Measurements from ENCODE around the gene SLC39A8. TPM values are rescaled to one million over a fixed set of nuclear protein-coding genes. Genes with fewer than 3 reads are reported as not detected.
A peak's percentile ranks its signal among the peaks of the same experiment; 100 is the strongest.
"Not testable (repeated sequence)": the region's sequence is repeated elsewhere in the genome, so short reads cannot be mapped to it uniquely, and the experiment has no call there.

The SLC39A8 gene
- total RNA-seq, 1 donor from 2014 or later = 80.4 TPM

- Mint-ChIP-seq H3K27ac (no peak overlapping the region), H3K4me1 (peaks cover 18% of the 10 kb centered on the region), H3K36me3 (ENCODE audit: low read depth) (peaks cover 53% of the 10 kb centered on the region), H3K27me3 (no peaks in the 10 kb centered on the region), H3K4me3 (no peak overlapping the region), H3K9me3 (no peaks in the 10 kb centered on the region)
- intact Hi-C loops (cut with micrococcal nuclease) = loop anchor here (5.0 kb wide), 1 partner anchor 37 kb away; no protein-coding TSS in a partner anchor
- no peak for DNase-seq
These were observed 39.6 kb downstream of the SLC39A8 start for GRCh38 chr4:102305666-102306065.

GRCh38 chr4:102302762-102303161 is 42.5 kb downstream of the SLC39A8 start:
- H3K27me3 Mint-ChIP-seq = no peaks in the 10 kb centered on the region
- peaks cover 43% of the 10 kb centered on the region for H3K36me3 Mint-ChIP-seq (ENCODE audit: low read depth)
- peaks cover 3% of the 10 kb centered on the region for H3K4me1 Mint-ChIP-seq
- intact Hi-C loops (cut with micrococcal nuclease) = no loop called here
- no peak overlapping the region for H3K4me3 Mint-ChIP-seq
- no peak for DNase-seq
- H3K27ac Mint-ChIP-seq = peak overlapping the region; percentile 12
- no peaks in the 10 kb centered on the region for H3K9me3 Mint-ChIP-seq

GRCh38 chr4:102301167-102301566 is 44.1 kb downstream of the SLC39A8 start:
- DNase-seq = no peak
- Mint-ChIP-seq H3K27ac (no peak overlapping the region), H3K4me1 (peaks cover 4% of the 10 kb centered on the region), H3K4me3 (no peak overlapping the region), H3K27me3 (no peaks in the 10 kb centered on the region), H3K9me3 (no peaks in the 10 kb centered on the region), H3K36me3 (ENCODE audit: low read depth) (peaks cover 51% of the 10 kb centered on the region)
- intact Hi-C loops (cut with micrococcal nuclease) = no loop called here

- Mint-ChIP-seq H3K9me3 (no peaks in the 10 kb centered on the region), H3K27me3 (no peaks in the 10 kb centered on the region), H3K4me3 (no peak overlapping the region), H3K4me1 (peaks cover 4% of the 10 kb centered on the region), H3K27ac (no peak overlapping the region), H3K36me3 (ENCODE audit: low read depth) (peaks cover 44% of the 10 kb centered on the region)
- intact Hi-C loops (cut with micrococcal nuclease) = loop anchor here (5.0 kb wide), 1 partner anchor 37 kb away; no protein-coding TSS in a partner anchor
- DNase-seq = peak; percentile 69
These were observed 45.8 kb downstream of the SLC39A8 start for GRCh38 chr4:102299354-102300107.

- H3K36me3 Mint-ChIP-seq (ENCODE audit: low read depth) = peaks cover 42% of the 10 kb centered on the region
- H3K4me3 Mint-ChIP-seq = no peak overlapping the region
- H3K27ac Mint-ChIP-seq = no peak overlapping the region
- H3K27me3 Mint-ChIP-seq = no peaks in the 10 kb centered on the region
- peaks cover 4% of the 10 kb centered on the region for H3K4me1 Mint-ChIP-seq
- DNase-seq = no peak
- no peaks in the 10 kb centered on the region for H3K9me3 Mint-ChIP-seq
- intact Hi-C loops (cut with micrococcal nuclease) = loop anchor here (5.0 kb wide), 1 partner anchor 36 kb away; no protein-coding TSS in a partner anchor
These were observed 46.6 kb downstream of the SLC39A8 start for GRCh38 chr4:102298716-102299115.

- H3K27ac Mint-ChIP-seq = no peak overlapping the region
- no peaks in the 10 kb centered on the region for H3K9me3 Mint-ChIP-seq
- intact Hi-C loops (cut with micrococcal nuclease) = loop anchor here (5.0 kb wide), 1 partner anchor 33 kb away; no protein-coding TSS in a partner anchor
- peaks cover 56% of the 10 kb centered on the region for H3K36me3 Mint-ChIP-seq (ENCODE audit: low read depth)
- no peak overlapping the region for H3K4me3 Mint-ChIP-seq
- H3K4me1 Mint-ChIP-seq = peaks cover 4% of the 10 kb centered on the region
- H3K27me3 Mint-ChIP-seq = no peaks in the 10 kb centered on the region
- no peak for DNase-seq
These were observed 50.0 kb downstream of the SLC39A8 start for GRCh38 chr4:102295153-102295862.

GRCh38 chr4:102288497-102288896 is 56.8 kb downstream of the SLC39A8 start:
- DNase-seq = no peak
- no peaks in the 10 kb centered on the region for H3K4me1 Mint-ChIP-seq
- intact Hi-C loops (cut with micrococcal nuclease) = no loop called here
- no peaks in the 10 kb centered on the region for H3K9me3 Mint-ChIP-seq
- no peaks in the 10 kb centered on the region for H3K27me3 Mint-ChIP-seq
- H3K4me3 Mint-ChIP-seq = no peak overlapping the region
- H3K27ac Mint-ChIP-seq = no peak overlapping the region
- peaks cover 53% of the 10 kb centered on the region for H3K36me3 Mint-ChIP-seq (ENCODE audit: low read depth)

GRCh38 chr4:102285831-102286230 is 59.5 kb downstream of the SLC39A8 start:
- intact Hi-C loops (cut with micrococcal nuclease) = no loop called here
- H3K36me3 Mint-ChIP-seq (ENCODE audit: low read depth) = peaks cover 45% of the 10 kb centered on the region
- H3K27me3 Mint-ChIP-seq = no peaks in the 10 kb centered on the region
- DNase-seq = no peak
- H3K9me3 Mint-ChIP-seq = no peaks in the 10 kb centered on the region
- peaks cover 7% of the 10 kb centered on the region for H3K4me1 Mint-ChIP-seq
- H3K4me3 Mint-ChIP-seq = no peak overlapping the region
- no peak overlapping the region for H3K27ac Mint-ChIP-seq

- DNase-seq = no peak
- Mint-ChIP-seq H3K27ac (peak overlapping the region; percentile 54), H3K4me3 (no peak overlapping the region), H3K27me3 (no peaks in the 10 kb centered on the region), H3K4me1 (peaks cover 7% of the 10 kb centered on the region), H3K36me3 (ENCODE audit: low read depth) (peaks cover 51% of the 10 kb centered on the region), H3K9me3 (peaks cover 11% of the 10 kb centered on the region)
- intact Hi-C loops (cut with micrococcal nuclease) = no loop called here
These were observed 64.0 kb downstream of the SLC39A8 start for GRCh38 chr4:102281171-102281839.

- not testable (repeated sequence) for DNase-seq, H3K27ac Mint-ChIP-seq
- H3K36me3 Mint-ChIP-seq (ENCODE audit: low read depth) = peaks cover 46% of the 10 kb centered on the region
These were observed 72.0 kb downstream of the SLC39A8 start for GRCh38 chr4:102273317-102273716.

GRCh38 chr4:102272318-102272717 is 73.0 kb downstream of the SLC39A8 start:
- Mint-ChIP-seq H3K27me3 (no peaks in the 10 kb centered on the region), H3K4me1 (peaks cover 7% of the 10 kb centered on the region), H3K9me3 (peaks cover 7% of the 10 kb centered on the region), H3K36me3 (ENCODE audit: low read depth) (peaks cover 47% of the 10 kb centered on the region), H3K27ac (no peak overlapping the region), H3K4me3 (no peak overlapping the region)
- intact Hi-C loops (cut with micrococcal nuclease) = no loop called here
- no peak for DNase-seq

More at GRCh38 chr4:102273317-102273716, 72.0 kb downstream of the SLC39A8 start:
- H3K4me1 Mint-ChIP-seq; H3K27me3 Mint-ChIP-seq; H3K4me3 Mint-ChIP-seq; intact Hi-C loops (cut with micrococcal nuclease): not testable (repeated sequence)
- peaks cover 11% of the 10 kb centered on the region for H3K9me3 Mint-ChIP-seq

GRCh38 chr4:102268355-102268754 is 76.9 kb downstream of the SLC39A8 start:
- Mint-ChIP-seq H3K36me3 (ENCODE audit: low read depth) (peaks cover 36% of the 10 kb centered on the region), H3K27me3 (no peaks in the 10 kb centered on the region), H3K4me1 (peaks cover 6% of the 10 kb centered on the region), H3K9me3 (no peaks in the 10 kb centered on the region), H3K27ac (no peak overlapping the region), H3K4me3 (no peak overlapping the region)
- DNase-seq = no peak
- intact Hi-C loops (cut with micrococcal nuclease) = loop anchor here (10.0 kb wide), 1 partner anchor 356 kb away; no protein-coding TSS in a partner anchor

- H3K4me1 Mint-ChIP-seq = peaks cover 11% of the 10 kb centered on the region
- peak; percentile 70 for DNase-seq
- intact Hi-C loops (cut with micrococcal nuclease) = loop anchor here (2.0 to 10.0 kb wide), 4 partner anchors 34 to 916 kb away; partner anchors contain the start of genes PPP3CA and SLC39A8
- H3K9me3 Mint-ChIP-seq = no peaks in the 10 kb centered on the region
- H3K27me3 Mint-ChIP-seq = no peaks in the 10 kb centered on the region
- H3K36me3 Mint-ChIP-seq (ENCODE audit: low read depth) = peaks cover 43% of the 10 kb centered on the region
- H3K27ac Mint-ChIP-seq = no peak overlapping the region
- no peak overlapping the region for H3K4me3 Mint-ChIP-seq
These were observed 82.1 kb downstream of the SLC39A8 start for GRCh38 chr4:102263024-102263787.

All from activated CD4-positive, alpha-beta T cell treated with anti-CD3 and anti-CD28 coated beads, Interleukin-2, amount 10 ng/mL, durations not matched to agents 24 days and 14 days (primary cell).